NT2/D1 (cell line): Measurements from ENCODE around the gene LDLRAD4.

ENCODE experiments used
- DNase-seq: peaks from one replicate; pipeline ENCODE4 v3.0.0-alpha.2; 2011; ENCODE audit warnings: low read depth, low spot score
- H3K27me3 ChIP-seq: 2 replicates; pipeline ENCODE4 v1.6.0; 2011; ENCODE audit warnings: mild to moderate bottlenecking; ENCODE audit not compliant: insufficient read length, insufficient read depth
- H3K36me3 ChIP-seq: 2 replicates; pipeline ENCODE4 v1.6.1; 2011; ENCODE audit warnings: mild to moderate bottlenecking, low read length, mixed read lengths; ENCODE audit not compliant: insufficient read depth, insufficient read length
- H3K4me1 ChIP-seq: 2 replicates; pipeline ENCODE4 v1.5.1; 2011; ENCODE audit not compliant: insufficient read depth, insufficient read length
- H3K4me3 ChIP-seq: 2 replicates; pipeline ENCODE4 v1.5.1; 2011; ENCODE audit warnings: low read depth; ENCODE audit not compliant: insufficient read length
- H3K9ac ChIP-seq: 2 replicates; pipeline ENCODE4 v1.6.0; 2011; ENCODE audit warnings: low read depth; ENCODE audit not compliant: insufficient read length
- H3K9me3 ChIP-seq: 2 replicates; pipeline ENCODE4 v1.5.1; 2011; ENCODE audit warnings: mild to moderate bottlenecking, low read length; ENCODE audit not compliant: insufficient read depth
- SUZ12 ChIP-seq: IDR thresholded peaks from 2 replicates; pipeline ENCODE4 v1.6.1; 2011; ENCODE audit not compliant: insufficient read length, insufficient read depth; ENCODE audit errors: extremely low read depth
- YY1 ChIP-seq: IDR thresholded peaks from 2 replicates; pipeline ENCODE4 v1.6.1; 2011; ENCODE audit not compliant: insufficient read length, insufficient read depth
- ZNF274 ChIP-seq: IDR thresholded peaks from 2 replicates; pipeline ENCODE4 v1.6.1; 2011; ENCODE audit warnings: mild to moderate bottlenecking, low read depth, low read length

The LDLRAD4 gene

DNA sequence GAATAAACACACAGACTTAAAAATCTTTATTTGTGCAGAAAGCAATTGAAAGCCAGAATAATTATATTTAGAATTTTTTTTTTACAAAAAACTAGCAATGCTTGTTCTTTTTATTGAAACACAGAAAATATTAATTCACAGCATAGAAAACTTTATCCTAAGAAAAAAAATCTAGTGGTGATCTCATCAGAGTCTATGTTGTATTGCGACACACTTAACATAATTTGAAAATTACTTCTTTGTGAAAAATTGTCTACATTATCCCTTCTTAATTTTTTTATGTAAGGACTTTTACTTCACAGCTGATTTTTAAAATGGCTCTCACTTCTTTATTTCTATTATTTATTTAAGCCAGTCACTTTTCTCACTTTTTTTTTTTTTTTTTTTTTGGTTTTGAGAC is 103.4 kb downstream of the LDLRAD4 start:
- Histone ChIP-seq H3K27me3 (no peaks in the 10 kb centered on the region), H3K9ac (no peak overlapping the region), H3K4me1 (peaks cover 5% of the 10 kb centered on the region), H3K36me3 (no peaks in the 10 kb centered on the region), H3K4me3 (no peak overlapping the region), H3K9me3 (no peaks in the 10 kb centered on the region)
- DNase-seq, result no peak
- TF ChIP-seq ZNF274, result no peak
- TF ChIP-seq YY1, result no peak
- no peak for TF ChIP-seq SUZ12

DNA sequence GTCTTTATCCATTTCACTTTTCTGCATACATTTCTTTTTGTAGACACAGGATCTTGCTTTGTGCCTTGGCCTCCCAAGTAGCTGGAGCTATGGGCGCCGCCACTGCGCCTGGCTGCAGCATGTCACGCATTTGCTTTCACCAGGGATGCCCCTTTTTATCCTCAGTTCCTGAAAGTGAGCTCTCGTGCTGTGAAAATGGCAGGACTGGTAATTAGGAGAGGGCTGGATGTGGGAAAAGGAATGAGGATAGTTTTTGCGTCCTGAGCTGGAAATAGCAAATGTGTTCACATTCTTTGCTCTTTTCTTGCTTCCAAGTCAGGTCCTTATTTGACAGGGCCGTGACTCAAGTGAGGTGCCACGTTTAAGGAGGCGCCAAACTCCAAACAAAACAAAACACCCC is 104.6 kb downstream of the LDLRAD4 start:
- Histone ChIP-seq H3K4me1 (peaks cover 5% of the 10 kb centered on the region), H3K4me3 (no peak overlapping the region), H3K9me3 (0 out of 2 replicates have a peak, but pooled peaks cover 4% of the 10 kb centered on the region), H3K36me3 (no peaks in the 10 kb centered on the region), H3K27me3 (no peaks in the 10 kb centered on the region), H3K9ac (no peak overlapping the region)
- TF ChIP-seq YY1, result no peak
- TF ChIP-seq ZNF274, result no peak
- no peak for TF ChIP-seq SUZ12
- DNase-seq, result no peak

DNA sequence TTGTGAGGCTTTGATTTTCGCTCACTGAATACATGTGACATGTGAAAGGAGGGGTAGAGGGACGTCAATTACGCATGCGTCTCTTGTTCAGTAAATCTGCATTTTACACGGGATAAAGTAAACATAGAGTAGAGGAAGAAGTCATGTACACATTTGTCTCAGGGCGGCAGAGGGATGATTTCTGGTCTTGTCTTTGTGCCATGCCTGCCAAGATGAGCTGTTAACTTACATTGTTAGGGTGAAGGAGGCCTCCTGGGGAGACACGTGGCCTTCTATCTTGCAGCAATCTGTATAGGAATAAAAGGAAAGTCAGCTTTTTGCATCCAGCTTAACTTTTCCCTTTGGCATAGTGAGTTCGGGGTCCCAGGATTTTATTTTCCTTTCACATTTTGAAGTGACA is 106.3 kb downstream of the LDLRAD4 start:
- Histone ChIP-seq H3K27me3 (no peaks in the 10 kb centered on the region), H3K4me1 (peaks cover 5% of the 10 kb centered on the region), H3K4me3 (no peak overlapping the region), H3K9ac (no peak overlapping the region), H3K9me3 (0 out of 2 replicates have a peak, but pooled peaks cover 7% of the 10 kb centered on the region), H3K36me3 (no peaks in the 10 kb centered on the region)
- TF ChIP-seq ZNF274 (no peak), SUZ12 (no peak), YY1 (no peak)
- no peak for DNase-seq

DNA sequence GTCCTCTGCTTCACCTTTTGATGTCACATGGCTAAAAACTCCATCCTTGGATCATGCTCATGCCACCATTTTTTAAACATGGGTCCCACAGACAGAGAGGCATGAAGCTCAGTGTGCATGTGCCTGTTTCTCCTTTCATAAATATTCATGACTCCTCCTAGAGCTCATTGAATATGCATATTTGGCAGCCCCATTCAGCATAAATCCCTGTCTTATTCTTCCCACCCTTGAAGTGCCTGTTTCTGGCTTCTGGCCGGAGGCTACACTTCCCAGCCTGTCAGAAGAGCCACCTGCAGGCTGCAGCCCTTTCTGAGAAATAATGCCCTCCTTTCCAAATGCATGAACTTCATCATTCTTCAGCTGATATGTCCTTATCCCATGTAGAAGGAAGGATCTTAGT is 109.7 kb downstream of the LDLRAD4 start:
- Histone ChIP-seq H3K9ac (no peak overlapping the region), H3K4me3 (no peak overlapping the region), H3K36me3 (no peaks in the 10 kb centered on the region), H3K27me3 (no peaks in the 10 kb centered on the region), H3K4me1 (peaks cover 5% of the 10 kb centered on the region), H3K9me3 (0 out of 2 replicates have a peak, but pooled peaks cover 7% of the 10 kb centered on the region)
- DNase-seq, result no peak
- TF ChIP-seq ZNF274, result no peak
- TF ChIP-seq YY1, result no peak
- TF ChIP-seq SUZ12, result no peak

DNA sequence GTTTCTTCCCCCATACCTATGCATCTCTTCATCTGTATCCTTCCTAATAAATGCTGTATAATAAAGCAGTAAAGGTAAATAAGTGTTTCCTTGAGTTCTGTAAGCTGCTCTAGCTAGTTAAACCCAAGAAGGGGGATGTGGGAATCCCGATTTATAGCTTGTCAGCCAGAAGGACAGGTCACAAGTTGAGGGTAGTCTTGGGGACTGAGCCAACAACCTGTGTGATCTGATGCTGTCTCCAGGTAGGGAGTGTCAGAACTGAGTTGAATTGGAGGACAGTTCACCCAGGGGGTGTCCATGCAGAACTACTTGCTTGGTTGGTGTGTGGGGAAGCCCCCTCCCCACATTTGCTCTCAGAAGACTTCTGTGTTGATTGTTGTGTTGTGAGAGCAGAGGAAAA is 112.4 kb downstream of the LDLRAD4 start:
- H3K27me3 ChIP-seq, result no peaks in the 10 kb centered on the region
- DNase-seq, result no peak
- H3K36me3 ChIP-seq, result no peaks in the 10 kb centered on the region
- H3K9ac ChIP-seq, result no peak overlapping the region
- H3K4me3 ChIP-seq, result no peak overlapping the region
- H3K9me3 ChIP-seq, result 0 out of 2 replicates have a peak, but pooled peaks cover 7% of the 10 kb centered on the region
- H3K4me1 ChIP-seq, result no peaks in the 10 kb centered on the region
- no peak for TF ChIP-seq YY1
- TF ChIP-seq SUZ12, result no peak
- TF ChIP-seq ZNF274, result no peak

DNA sequence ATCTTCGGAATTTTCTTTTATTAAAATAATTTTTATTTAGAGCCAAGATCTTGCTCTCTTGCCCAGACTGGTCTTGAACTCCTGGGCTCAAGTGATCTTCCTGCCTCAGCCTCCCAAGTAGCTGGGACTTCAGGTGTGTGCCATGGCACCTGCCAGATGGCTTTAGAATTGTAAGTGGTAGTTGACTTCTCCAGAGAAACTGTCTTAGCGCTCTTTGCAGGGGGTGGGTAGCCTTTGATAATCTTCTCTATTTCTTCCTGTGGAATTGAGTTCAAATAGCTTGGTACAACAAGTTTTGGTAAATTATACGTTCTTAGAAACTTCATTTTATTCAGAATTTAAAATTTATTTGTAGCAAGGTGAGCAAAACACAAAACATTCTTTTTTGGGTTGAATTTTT is 113.3 kb downstream of the LDLRAD4 start:
- H3K4me1 ChIP-seq, result no peaks in the 10 kb centered on the region
- H3K4me3 ChIP-seq, result no peak overlapping the region
- H3K36me3 ChIP-seq, result no peaks in the 10 kb centered on the region
- DNase-seq, result no peak
- H3K9me3 ChIP-seq, result 0 out of 2 replicates have a peak, but pooled peaks cover 7% of the 10 kb centered on the region
- no peak overlapping the region for H3K9ac ChIP-seq
- H3K27me3 ChIP-seq, result no peaks in the 10 kb centered on the region
- TF ChIP-seq ZNF274 (no peak), YY1 (no peak), SUZ12 (no peak)

DNA sequence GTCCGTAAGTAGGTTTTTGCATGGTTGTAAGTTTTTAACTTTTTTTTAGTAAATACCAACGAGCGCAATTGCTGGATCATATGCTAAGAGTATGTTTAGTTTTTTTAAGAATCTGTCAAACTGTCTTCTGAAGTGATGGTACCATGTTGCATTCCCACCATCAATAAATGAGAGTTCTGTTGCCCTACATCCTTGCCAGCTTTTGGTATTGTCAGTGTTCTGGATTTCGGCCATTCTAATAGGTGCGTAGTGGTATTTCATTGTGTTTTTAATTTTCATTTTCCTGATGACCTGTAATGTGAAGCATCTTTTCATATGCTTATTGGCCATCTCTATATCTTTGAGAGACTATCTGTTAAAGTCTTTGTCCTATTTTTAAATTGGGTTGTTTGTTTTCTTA is 114.3 kb downstream of the LDLRAD4 start:
- H3K4me1 ChIP-seq, result no peaks in the 10 kb centered on the region
- no peak for TF ChIP-seq ZNF274
- no peak for TF ChIP-seq SUZ12
- no peak for TF ChIP-seq YY1
- H3K9me3 ChIP-seq, result 0 out of 2 replicates have a peak, but pooled peaks cover 6% of the 10 kb centered on the region
- H3K9ac ChIP-seq, result no peak overlapping the region
- H3K36me3 ChIP-seq, result no peaks in the 10 kb centered on the region
- no peak for DNase-seq
- H3K27me3 ChIP-seq, result no peaks in the 10 kb centered on the region
- H3K4me3 ChIP-seq, result no peak overlapping the region

DNA sequence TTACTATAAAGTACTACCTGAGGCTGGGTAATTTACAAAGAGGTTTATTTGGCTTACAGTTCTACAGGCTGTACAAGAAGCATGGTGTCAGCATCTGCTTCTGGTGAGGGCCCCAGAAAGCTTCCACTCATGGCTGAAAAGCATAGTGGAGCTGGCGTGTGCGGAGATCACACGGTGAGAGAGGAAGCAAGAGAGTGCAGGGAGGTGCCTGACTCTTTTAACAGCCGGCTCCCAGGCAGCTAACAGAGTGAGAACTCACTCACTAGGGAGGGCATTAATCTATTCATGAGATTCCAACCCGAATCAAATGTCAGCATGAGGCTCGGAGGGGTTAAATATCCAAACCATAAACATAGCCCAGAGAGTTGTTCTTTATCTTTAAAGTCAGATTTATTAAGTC is 117.3 kb downstream of the LDLRAD4 start:
- H3K9ac ChIP-seq, result no peak overlapping the region
- H3K9me3 ChIP-seq, result no peaks in the 10 kb centered on the region
- TF ChIP-seq ZNF274 (no peak), SUZ12 (no peak), YY1 (no peak)
- DNase-seq, result no peak
- H3K4me1 ChIP-seq, result no peaks in the 10 kb centered on the region
- H3K36me3 ChIP-seq, result no peaks in the 10 kb centered on the region
- H3K4me3 ChIP-seq, result no peak overlapping the region
- H3K27me3 ChIP-seq, result no peaks in the 10 kb centered on the region
